ENCODE data around the gene ARHGAP10.

The ARHGAP10 gene

GRCh38 chr4:147747787-147748454 is 16.0 kb downstream of the ARHGAP10 start:
- Histone ChIP-seq H3K36me3 (ENCODE audit: control insufficient read depth in 1 of 2, insufficient read depth in 2 of 2, low read length in 2 of 2) (no peaks in the 10 kb centered on the region), H3K27me3 (ENCODE audit: control insufficient read depth in 1 of 2, insufficient read depth in 2 of 2, low read length in 2 of 2) (no peaks in the 10 kb centered on the region), H3K9ac (ENCODE audit: low read depth in 1 of 2, low read length in 2 of 2) (no peak overlapping the region), H3K4me1 (ENCODE audit: control insufficient read depth in 1 of 2, insufficient read depth in 2 of 2, low read length in 2 of 2) (no peaks in the 10 kb centered on the region), H3K4me3 (ENCODE audit: low read depth in 1 of 2, low read length in 2 of 2) (no peak overlapping the region), H3K27ac (ENCODE audit: low read depth, low read length) (no peak overlapping the region), H3K9me3 (ENCODE audit: control insufficient read depth in 1 of 2, low read length in 2 of 2) (no peaks in the 10 kb centered on the region)

DNA sequence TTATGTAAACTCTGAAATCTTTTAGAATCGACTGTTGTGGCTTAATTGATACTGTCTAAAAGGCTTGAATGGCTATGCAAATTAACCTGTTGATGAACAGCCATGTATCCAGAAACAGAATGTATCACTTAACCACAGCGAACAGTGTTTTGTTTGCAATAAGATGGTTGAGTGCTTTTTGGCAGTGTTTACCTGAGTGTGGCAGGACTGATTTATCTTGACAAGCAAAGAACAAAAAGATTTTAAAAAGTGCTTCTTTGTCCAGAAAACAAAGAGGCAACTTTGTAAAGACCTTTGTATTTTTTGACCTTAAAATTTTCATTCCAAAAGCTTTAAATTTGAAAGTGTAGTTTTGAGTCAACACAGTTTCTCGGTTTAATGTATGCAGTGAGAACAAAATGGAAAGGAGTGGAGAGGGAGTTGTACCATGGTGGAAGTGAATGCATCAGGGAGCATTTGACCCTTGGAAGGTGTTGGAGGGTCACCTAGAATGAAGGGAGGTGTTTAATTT is 18.0 kb downstream of the ARHGAP10 start:
- Histone ChIP-seq H3K36me3 (ENCODE audit: control insufficient read depth in 1 of 2, insufficient read depth in 2 of 2, low read length in 2 of 2) (no peaks in the 10 kb centered on the region), H3K27me3 (ENCODE audit: control insufficient read depth in 1 of 2, insufficient read depth in 2 of 2, low read length in 2 of 2) (no peaks in the 10 kb centered on the region), H3K4me3 (ENCODE audit: low read depth in 1 of 2, low read length in 2 of 2) (no peak overlapping the region), H3K9me3 (ENCODE audit: control insufficient read depth in 1 of 2, low read length in 2 of 2) (no peaks in the 10 kb centered on the region), H3K9ac (ENCODE audit: low read depth in 1 of 2, low read length in 2 of 2) (no peak overlapping the region), H3K4me1 (ENCODE audit: control insufficient read depth in 1 of 2, insufficient read depth in 2 of 2, low read length in 2 of 2) (no peaks in the 10 kb centered on the region), H3K27ac (ENCODE audit: low read depth, low read length) (no peak overlapping the region)

DNA sequence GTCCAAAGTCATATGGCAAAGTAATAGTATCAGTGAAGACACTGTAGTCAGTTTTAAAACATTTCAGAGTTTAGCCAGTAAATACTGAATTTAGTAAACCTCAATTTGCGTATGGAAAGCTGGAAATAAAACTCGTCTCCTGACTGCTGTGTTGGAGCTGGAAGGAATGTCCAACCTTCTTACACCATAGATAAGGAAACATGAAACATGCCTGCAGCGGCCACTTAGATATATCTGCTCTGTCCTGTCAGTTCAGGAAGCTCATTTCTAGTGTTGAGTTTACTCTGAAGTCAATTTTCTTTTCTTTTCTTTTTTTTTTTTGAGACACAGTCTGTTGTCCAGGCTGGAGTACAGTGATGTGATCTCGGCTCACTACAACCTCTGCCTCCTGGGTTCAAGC is 21.2 kb downstream of the ARHGAP10 start:
- H3K27me3 ChIP-seq (ENCODE audit: control insufficient read depth in 1 of 2, insufficient read depth in 2 of 2, low read length in 2 of 2): no peaks in the 10 kb centered on the region

DNA sequence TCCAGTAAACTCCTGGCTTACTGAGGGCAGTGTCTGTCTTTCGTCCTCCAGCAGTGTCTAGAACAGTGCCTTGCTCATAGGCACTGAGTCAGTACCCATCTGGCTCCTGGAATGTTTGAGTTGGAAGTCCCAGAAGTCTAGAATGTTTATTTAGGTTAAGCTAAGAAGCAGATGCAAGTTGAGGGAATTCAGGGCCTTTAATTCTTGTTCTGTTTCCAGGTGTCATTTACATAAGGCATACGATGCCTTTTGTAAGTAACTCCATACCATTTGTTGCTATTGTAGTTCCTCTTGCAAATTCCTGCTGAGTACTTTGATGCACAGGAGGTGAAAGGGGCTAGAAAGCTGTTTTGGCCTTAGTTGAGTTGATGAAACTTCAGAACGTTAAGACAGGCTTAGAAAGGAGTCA is 22.2 kb downstream of the ARHGAP10 start:
- no peaks in the 10 kb centered on the region for H3K27me3 ChIP-seq (ENCODE audit: control insufficient read depth in 1 of 2, insufficient read depth in 2 of 2, low read length in 2 of 2)
- no peak overlapping the region for H3K9ac ChIP-seq (ENCODE audit: low read depth in 1 of 2, low read length in 2 of 2)
- no peak overlapping the region for H3K27ac ChIP-seq (ENCODE audit: low read depth, low read length)
- no peak overlapping the region for H3K4me3 ChIP-seq (ENCODE audit: low read depth in 1 of 2, low read length in 2 of 2)
- no peaks in the 10 kb centered on the region for H3K36me3 ChIP-seq (ENCODE audit: control insufficient read depth in 1 of 2, insufficient read depth in 2 of 2, low read length in 2 of 2)
- H3K9me3 ChIP-seq (ENCODE audit: control insufficient read depth in 1 of 2, low read length in 2 of 2): no peaks in the 10 kb centered on the region
- peaks cover 9 to 10% of the 10 kb centered on the region in 2 donors for H3K4me1 ChIP-seq (ENCODE audit: control insufficient read depth in 1 of 2, insufficient read depth in 2 of 2, low read length in 2 of 2)

More for the DNA sequence above, 21.2 kb downstream of the ARHGAP10 start:
- no peak overlapping the region for H3K4me3 ChIP-seq (ENCODE audit: low read depth in 1 of 2, low read length in 2 of 2)
- no peaks in the 10 kb centered on the region for H3K9me3 ChIP-seq (ENCODE audit: control insufficient read depth in 1 of 2, low read length in 2 of 2)
- peaks cover 9 to 10% of the 10 kb centered on the region in 2 donors for H3K4me1 ChIP-seq (ENCODE audit: control insufficient read depth in 1 of 2, insufficient read depth in 2 of 2, low read length in 2 of 2)
- H3K36me3 ChIP-seq (ENCODE audit: control insufficient read depth in 1 of 2, insufficient read depth in 2 of 2, low read length in 2 of 2): no peaks in the 10 kb centered on the region
- H3K9ac ChIP-seq (ENCODE audit: low read depth in 1 of 2, low read length in 2 of 2): no peak overlapping the region
- H3K27ac ChIP-seq (ENCODE audit: low read depth, low read length): no peak overlapping the region

- no peaks in the 10 kb centered on the region for H3K27me3 ChIP-seq (ENCODE audit: control insufficient read depth in 1 of 2, insufficient read depth in 2 of 2, low read length in 2 of 2)
- H3K9ac ChIP-seq (ENCODE audit: low read depth in 1 of 2, low read length in 2 of 2): no peak overlapping the region
- H3K4me3 ChIP-seq (ENCODE audit: low read depth in 1 of 2, low read length in 2 of 2): no peak overlapping the region
- no peak overlapping the region for H3K27ac ChIP-seq (ENCODE audit: low read depth, low read length)
- no peaks in the 10 kb centered on the region for H3K36me3 ChIP-seq (ENCODE audit: control insufficient read depth in 1 of 2, insufficient read depth in 2 of 2, low read length in 2 of 2)
- no peaks in the 10 kb centered on the region for H3K9me3 ChIP-seq (ENCODE audit: control insufficient read depth in 1 of 2, low read length in 2 of 2)
- peaks cover 14 to 16% of the 10 kb centered on the region in 2 donors for H3K4me1 ChIP-seq (ENCODE audit: control insufficient read depth in 1 of 2, insufficient read depth in 2 of 2, low read length in 2 of 2)
Measured at GRCh38 chr4:147755561-147756295, 23.8 kb downstream of the ARHGAP10 start.

DNA sequence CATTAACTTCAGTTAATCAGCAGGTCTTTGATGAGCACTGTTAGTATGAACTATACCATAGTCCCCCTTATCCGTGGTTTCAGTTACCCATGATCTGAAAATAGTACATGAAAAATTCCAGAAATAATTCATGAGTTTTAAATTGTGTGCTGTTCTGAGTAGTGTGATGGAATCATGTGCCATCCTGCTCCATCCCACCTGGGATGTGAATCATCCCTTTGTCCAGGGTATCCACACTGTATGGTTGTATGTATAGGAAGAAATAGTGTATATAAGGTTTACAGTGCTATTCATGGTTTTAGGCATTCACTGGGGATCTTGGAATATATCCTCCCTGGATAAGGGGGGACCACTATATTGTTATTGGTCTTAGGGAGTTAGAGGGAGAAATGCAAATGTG is 24.5 kb downstream of the ARHGAP10 start:
- Histone ChIP-seq H3K27ac (ENCODE audit: low read depth, low read length) (no peak overlapping the region), H3K9ac (ENCODE audit: low read depth in 1 of 2, low read length in 2 of 2) (no peak overlapping the region), H3K27me3 (ENCODE audit: control insufficient read depth in 1 of 2, insufficient read depth in 2 of 2, low read length in 2 of 2) (no peaks in the 10 kb centered on the region), H3K4me3 (ENCODE audit: low read depth in 1 of 2, low read length in 2 of 2) (no peak overlapping the region), H3K36me3 (ENCODE audit: control insufficient read depth in 1 of 2, insufficient read depth in 2 of 2, low read length in 2 of 2) (no peaks in the 10 kb centered on the region), H3K9me3 (ENCODE audit: control insufficient read depth in 1 of 2, low read length in 2 of 2) (no peaks in the 10 kb centered on the region), H3K4me1 (ENCODE audit: control insufficient read depth in 1 of 2, insufficient read depth in 2 of 2, low read length in 2 of 2) (peaks cover 14 to 17% of the 10 kb centered on the region in 2 donors)

DNA sequence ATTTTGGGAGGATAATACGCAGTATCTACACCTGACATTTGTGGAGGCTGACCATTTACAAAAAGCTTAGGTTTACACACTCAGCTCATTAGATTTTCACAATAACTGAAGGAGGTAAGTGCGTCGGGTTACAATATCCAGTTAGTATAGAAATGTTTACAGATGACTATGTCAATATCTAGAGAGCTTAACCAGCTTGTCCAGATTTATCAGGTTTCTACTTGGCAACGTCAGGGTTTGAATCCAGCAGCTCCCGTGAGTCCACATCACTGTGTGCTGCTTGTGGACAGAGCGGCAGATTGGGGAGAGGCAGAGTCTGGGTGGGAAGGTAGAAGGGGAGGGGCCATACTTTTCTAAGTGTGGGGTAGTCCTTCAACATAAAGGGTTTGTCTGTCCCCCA is 28.3 kb downstream of the ARHGAP10 start:
- Histone ChIP-seq H3K27ac (ENCODE audit: low read depth, low read length) (no peak overlapping the region), H3K4me3 (ENCODE audit: low read depth in 1 of 2, low read length in 2 of 2) (no peak overlapping the region), H3K9ac (ENCODE audit: low read depth in 1 of 2, low read length in 2 of 2) (no peak overlapping the region), H3K9me3 (ENCODE audit: control insufficient read depth in 1 of 2, low read length in 2 of 2) (no peaks in the 10 kb centered on the region), H3K27me3 (ENCODE audit: control insufficient read depth in 1 of 2, insufficient read depth in 2 of 2, low read length in 2 of 2) (no peaks in the 10 kb centered on the region), H3K36me3 (ENCODE audit: control insufficient read depth in 1 of 2, insufficient read depth in 2 of 2, low read length in 2 of 2) (no peaks in the 10 kb centered on the region), H3K4me1 (ENCODE audit: control insufficient read depth in 1 of 2, insufficient read depth in 2 of 2, low read length in 2 of 2) (peaks cover 14 to 17% of the 10 kb centered on the region in 2 donors)

DNA sequence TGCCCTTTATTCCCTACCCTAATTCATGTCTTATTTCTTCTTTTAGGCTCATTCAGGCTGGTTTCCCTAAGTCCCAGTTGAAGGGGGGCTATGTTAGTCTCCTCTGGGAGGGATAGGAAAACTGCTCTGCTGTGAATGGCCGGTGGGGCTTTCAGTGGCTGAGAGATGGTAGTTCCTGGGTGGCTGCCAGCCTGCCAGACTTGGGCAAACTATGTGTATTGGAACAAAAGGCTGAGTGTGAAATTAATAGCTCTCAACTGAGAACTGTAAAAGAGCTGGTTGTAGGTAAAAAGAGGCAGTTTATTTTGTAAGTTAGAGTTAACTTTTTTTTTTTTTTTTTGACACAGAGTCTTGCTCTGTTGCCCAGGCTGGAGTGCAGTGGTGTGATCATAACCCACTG is 28.8 kb downstream of the ARHGAP10 start:
- Histone ChIP-seq H3K4me3 (ENCODE audit: low read depth in 1 of 2, low read length in 2 of 2) (no peak overlapping the region), H3K36me3 (ENCODE audit: control insufficient read depth in 1 of 2, insufficient read depth in 2 of 2, low read length in 2 of 2) (no peaks in the 10 kb centered on the region), H3K4me1 (ENCODE audit: control insufficient read depth in 1 of 2, insufficient read depth in 2 of 2, low read length in 2 of 2) (peaks cover 12 to 15% of the 10 kb centered on the region in 2 donors), H3K9me3 (ENCODE audit: control insufficient read depth in 1 of 2, low read length in 2 of 2) (no peaks in the 10 kb centered on the region), H3K9ac (ENCODE audit: low read depth in 1 of 2, low read length in 2 of 2) (no peak overlapping the region), H3K27me3 (ENCODE audit: control insufficient read depth in 1 of 2, insufficient read depth in 2 of 2, low read length in 2 of 2) (no peaks in the 10 kb centered on the region), H3K27ac (ENCODE audit: low read depth, low read length) (no peak overlapping the region)

DNA sequence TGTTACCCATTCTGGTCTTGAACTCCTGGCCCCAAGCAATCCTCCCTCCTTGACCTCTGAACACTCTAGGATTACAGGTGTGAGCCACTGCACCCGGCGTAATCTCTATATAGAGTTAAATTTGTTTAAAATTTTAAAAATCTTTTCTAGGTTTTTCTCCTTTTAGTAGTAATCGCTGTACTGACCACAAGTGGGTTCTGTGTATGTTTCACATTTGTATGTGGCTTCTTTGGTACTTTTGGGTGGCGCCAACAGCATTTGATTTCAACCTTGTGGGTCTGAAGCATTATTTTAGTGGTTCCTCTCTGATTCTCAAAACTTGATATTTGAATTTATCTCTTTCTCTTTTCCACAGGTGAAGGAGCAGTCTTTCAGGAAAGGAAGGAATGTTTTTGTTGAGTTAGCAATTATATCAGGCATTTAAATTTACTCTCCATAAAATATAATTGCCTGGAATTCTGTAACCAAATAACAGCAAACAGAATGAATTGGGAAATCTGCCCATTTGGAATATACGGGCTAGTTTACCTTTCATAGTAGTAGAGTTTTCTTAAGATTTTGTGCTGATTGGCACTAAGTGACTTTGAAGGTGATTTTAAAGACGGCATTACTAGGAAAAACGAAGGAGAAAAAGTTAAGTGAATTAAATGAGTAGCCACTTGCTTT is 29.5 kb downstream of the ARHGAP10 start:
- H3K27ac ChIP-seq (ENCODE audit: low read depth, low read length): no peak overlapping the region
- H3K9ac ChIP-seq (ENCODE audit: low read depth in 1 of 2, low read length in 2 of 2): no peak overlapping the region
- H3K4me3 ChIP-seq (ENCODE audit: low read depth in 1 of 2, low read length in 2 of 2): no peak overlapping the region
- no peaks in the 10 kb centered on the region for H3K9me3 ChIP-seq (ENCODE audit: control insufficient read depth in 1 of 2, low read length in 2 of 2)
- peaks cover 7 to 12% of the 10 kb centered on the region in 2 donors for H3K4me1 ChIP-seq (ENCODE audit: control insufficient read depth in 1 of 2, insufficient read depth in 2 of 2, low read length in 2 of 2)
- H3K36me3 ChIP-seq (ENCODE audit: control insufficient read depth in 1 of 2, insufficient read depth in 2 of 2, low read length in 2 of 2): no peaks in the 10 kb centered on the region
- H3K27me3 ChIP-seq (ENCODE audit: control insufficient read depth in 1 of 2, insufficient read depth in 2 of 2, low read length in 2 of 2): no peaks in the 10 kb centered on the region

GRCh38 chr4:147764337-147764736 is 32.4 kb downstream of the ARHGAP10 start:
- H3K4me1 ChIP-seq (ENCODE audit: control insufficient read depth in 1 of 2, insufficient read depth in 2 of 2, low read length in 2 of 2): peaks cover 10 to 14% of the 10 kb centered on the region in 2 donors

More at GRCh38 chr4:147764337-147764736, 32.4 kb downstream of the ARHGAP10 start:
- Histone ChIP-seq H3K9me3 (ENCODE audit: control insufficient read depth in 1 of 2, low read length in 2 of 2) (no peaks in the 10 kb centered on the region), H3K4me3 (ENCODE audit: low read depth in 1 of 2, low read length in 2 of 2) (no peak overlapping the region), H3K27me3 (ENCODE audit: control insufficient read depth in 1 of 2, insufficient read depth in 2 of 2, low read length in 2 of 2) (no peaks in the 10 kb centered on the region), H3K9ac (ENCODE audit: low read depth in 1 of 2, low read length in 2 of 2) (no peak overlapping the region), H3K27ac (ENCODE audit: low read depth, low read length) (no peak overlapping the region), H3K36me3 (ENCODE audit: control insufficient read depth in 1 of 2, insufficient read depth in 2 of 2, low read length in 2 of 2) (no peaks in the 10 kb centered on the region)

Measured in duodenal mucosa (tissue), 2 donors.